IMR-90 (cell line): Measurements from ENCODE around the gene UNC5B.

Experiments
- CEBPB ChIP-seq: IDR thresholded peaks from 2 replicates; pipeline ENCODE4 v1.6.1; 2012; ENCODE audit warnings: low read depth, low read length, improper control_type of control experiment
- CHD1 ChIP-seq: IDR thresholded peaks from 2 replicates; pipeline ENCODE4 v1.6.1; 2012; ENCODE audit warnings: low read depth, low read length, improper control_type of control experiment
- CTCF ChIP-seq: conservative IDR thresholded peaks from 2 replicates; pipeline ENCODE4 v1.5.1; 2012; ENCODE audit warnings: mild to moderate bottlenecking, low read depth, low read length, improper control_type of control experiment
- FOS ChIP-seq: fragments of 150-350 bp; IDR thresholded peaks from 2 replicates; pipeline ENCODE4 v1.6.1; 2016; ENCODE audit warnings: low read depth, low read length
- MAZ ChIP-seq: IDR thresholded peaks from 2 replicates; pipeline ENCODE4 v1.6.1; 2012; ENCODE audit warnings: low read depth, mild to moderate bottlenecking, low read length, improper control_type of control experiment, moderate library complexity, borderline replicate concordance
- POLR2A ChIP-seq: IDR thresholded peaks from 2 replicates; pipeline ENCODE4 v1.6.1; 2012; ENCODE audit warnings: mild to moderate bottlenecking, low read depth, low read length
- RFX5 ChIP-seq: IDR thresholded peaks from 2 replicates; pipeline ENCODE4 v1.8.0; 2012; ENCODE audit warnings: low read depth, mild to moderate bottlenecking, low read length, moderate library complexity

- TF ChIP-seq CTCF (no peak), POLR2A (no peak), RFX5 (no peak), MAZ (no peak), CHD1 (no peak), CEBPB (no peak), FOS (no peak)
Observed at GRCh38 chr10:71187600-71187999, 24.8 kb upstream of the UNC5B start.
